Body of pancreas (tissue), 4 donors: ENCODE results near the gene CYSLTR2. TPM values are rescaled to one million over a fixed set of nuclear protein-coding genes. Genes with fewer than 3 reads are reported as not detected.

Source experiments
- ATAC-seq: fragments of 150-250 bp; one replicate; pipeline ENCODE4 v1.9.1; 2016
- DNase-seq, 4 donors: peaks; one replicate each; pipeline ENCODE4 v3.0.0-alpha.2; 2019
- H3K27ac ChIP-seq, 4 donors: fragments of 200-600 bp; sonication (generic); 1 replicate in 3 of 4; 2 replicates in 1 of 4; pipeline versions ENCODE4 v1.5.1 to v1.6.1; 2016 to 2019; ENCODE audit warnings: mild to moderate bottlenecking in 1 of 4, mixed read lengths in 1 of 4, moderate library complexity in 1 of 4
- H3K27me3 ChIP-seq, 2 donors: fragments of 200-600 bp; sonication (generic); one replicate each; pipeline ENCODE4 v1.6.0; 2016; ENCODE audit warnings: mild to moderate bottlenecking in 1 of 2
- H3K36me3 ChIP-seq, 2 donors: fragments of 200-600 bp; sonication (generic); replicated peaks in 1 of 2; 2 replicates each; pipeline ENCODE4 v1.5.1; 2016; ENCODE audit warnings: low read depth in 2 of 2; ENCODE audit not compliant: insufficient read depth in 1 of 2
- H3K4me1 ChIP-seq: fragments of 200-600 bp; sonication (generic); one replicate; pipeline ENCODE4 v1.6.0; 2016
- H3K4me3 ChIP-seq, 2 donors: fragments of 200-600 bp; sonication (generic); 1 replicate in 1 of 2; 2 replicates in 1 of 2; pipeline ENCODE4 v1.5.1; 2016 to 2019
- H3K9me3 ChIP-seq, 3 donors: fragments of 200-600 bp; sonication (generic); 1 replicate in 2 of 3; 2 replicates in 1 of 3; pipeline ENCODE4 v1.5.1; 2016
- CTCF ChIP-seq, 7 experiments: fragments of 450-650 bp in 4 of 7; fragments of 200-600 bp in 3 of 7; sonication (generic) in 3 of 7; IDR thresholded peaks; one replicate each; pipeline ENCODE4 v1.5.1; 2016 to 2019; ENCODE audit warnings: antibody characterized with exemption in 7 of 7
- POLR2A ChIP-seq, 3 donors: fragments of 450-650 bp; IDR thresholded peaks; one replicate each; pipeline ENCODE4 v1.6.1; 2016; ENCODE audit warnings: antibody characterized with exemption in 3 of 3, mild to moderate bottlenecking in 2 of 3
- WGBS, 2 donors: methylation state at CpG; one replicate each; pipeline ENCODE4 v1.1.5; 2017; 5-methylcytosine and 5-hydroxymethylcytosine counted together
- intact Hi-C: fragments of 100-400 bp; cut with DNase I; formaldehyde crosslinking; loops from one replicate; pipeline ENCODE4 v1.15.1; 2023
- total RNA-seq, 2 donors: library from RNA; depleted of rRNA; stranded (reverse); fragments of >200 nt; gene quantifications; one replicate each; pipeline ENCODE4 v1.1.0, GENCODE V29; 2016

The CYSLTR2 gene
- total RNA-seq, 2 donors from 2014 or later, result 0.52 TPM; not detected in 1

DNA sequence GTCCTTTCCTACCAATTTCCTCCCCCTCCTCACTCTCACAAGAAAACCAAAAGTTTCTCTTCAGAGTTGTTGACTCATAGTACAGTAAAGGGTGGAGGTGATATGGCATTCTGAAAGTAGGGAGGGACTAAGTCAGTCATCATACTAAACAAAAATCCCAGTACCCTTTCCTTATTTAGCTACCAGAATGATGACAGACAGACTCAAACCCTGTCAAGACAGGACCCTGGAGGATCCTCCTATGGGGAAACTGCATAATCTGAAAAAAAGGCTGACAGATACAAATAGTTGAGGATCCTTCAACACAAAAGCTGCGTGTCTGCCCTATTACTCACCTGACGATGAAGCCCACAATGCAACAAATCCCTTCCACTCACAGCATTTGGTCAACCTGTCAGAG lies 55.5 kb downstream of the CYSLTR2 start:
- TF ChIP-seq POLR2A (IDR thresholded peaks at IDR 0.05) (no peak), CTCF (IDR thresholded peaks at IDR 0.05) (no peak)
- intact Hi-C loops, result no loop called here
- WGBS, 2 donors, result 84 to 86% methylated on average over 2 of the region's 2 CpGs
- Histone ChIP-seq H3K27me3 (no peaks in the 10 kb centered on the region), H3K4me3 (no peak overlapping the region), H3K36me3 (no peaks in the 10 kb centered on the region), H3K27ac (no peak overlapping the region), H3K4me1 (no peaks in the 10 kb centered on the region), H3K9me3 (no peaks in the 10 kb centered on the region)
- no peak for DNase-seq
- no peak for ATAC-seq

- H3K4me3 ChIP-seq, result no peak overlapping the region
- no peaks in the 10 kb centered on the region for H3K4me1 ChIP-seq
- no peak for TF ChIP-seq CTCF (IDR thresholded peaks at IDR 0.05)
- no peak for TF ChIP-seq POLR2A (IDR thresholded peaks at IDR 0.05)
- H3K9me3 ChIP-seq, result no peaks in the 10 kb centered on the region
- no peak for DNase-seq
- intact Hi-C loops, result no loop called here
- no peaks in the 10 kb centered on the region for H3K36me3 ChIP-seq
- no peak for ATAC-seq
- 74 to 76% methylated on average over 1 of the region's 1 CpG for WGBS, 2 donors
- H3K27ac ChIP-seq, result no peak overlapping the region
- no peaks in the 10 kb centered on the region for H3K27me3 ChIP-seq
Observed at GRCh38 chr13:48710160-48710559, 56.4 kb downstream of the CYSLTR2 start.

GRCh38 chr13:48712141-48712540 lies 58.4 kb downstream of the CYSLTR2 start:
- Histone ChIP-seq H3K4me1 (no peaks in the 10 kb centered on the region), H3K36me3 (no peaks in the 10 kb centered on the region), H3K27me3 (no peaks in the 10 kb centered on the region), H3K9me3 (peaks cover 0 to 4% (median 0%) of the 10 kb centered on the region in 3 donors), H3K4me3 (no peak overlapping the region), H3K27ac (no peak overlapping the region)
- DNase-seq (no peak), ATAC-seq (no peak)
- intact Hi-C loops, result no loop called here
- TF ChIP-seq CTCF (IDR thresholded peaks at IDR 0.05) (no peak), POLR2A (IDR thresholded peaks at IDR 0.05) (no peak)

GRCh38 chr13:48715977-48716376 lies 62.2 kb downstream of the CYSLTR2 start:
- DNase-seq (no peak), ATAC-seq (no peak)
- H3K9me3 ChIP-seq, result peaks cover 0 to 12% (median 0%) of the 10 kb centered on the region in 3 donors
- H3K4me1 ChIP-seq, result no peaks in the 10 kb centered on the region
- no peak overlapping the region for H3K27ac ChIP-seq
- H3K27me3 ChIP-seq, result no peaks in the 10 kb centered on the region
- WGBS, 2 donors, result 77 to 78% methylated on average over 1 of the region's 1 CpG
- no peaks in the 10 kb centered on the region for H3K36me3 ChIP-seq
- H3K4me3 ChIP-seq, result no peak overlapping the region
- no peak for TF ChIP-seq POLR2A (IDR thresholded peaks at IDR 0.05)
- TF ChIP-seq CTCF (IDR thresholded peaks at IDR 0.05), result no peak
- intact Hi-C loops, result no loop called here

GRCh38 chr13:48720621-48721020 lies 66.9 kb downstream of the CYSLTR2 start:
- Histone ChIP-seq H3K27ac (no peak overlapping the region), H3K4me1 (no peaks in the 10 kb centered on the region), H3K36me3 (no peaks in the 10 kb centered on the region), H3K9me3 (peaks cover 0 to 8% (median 0%) of the 10 kb centered on the region in 3 donors), H3K27me3 (no peaks in the 10 kb centered on the region), H3K4me3 (no peak overlapping the region)
- no peak for TF ChIP-seq CTCF (IDR thresholded peaks at IDR 0.05)
- TF ChIP-seq POLR2A (IDR thresholded peaks at IDR 0.05), result no peak
- WGBS, 2 donors, result 50 to 62% methylated on average over 4 of the region's 4 CpGs
- intact Hi-C loops, result no loop called here
- ATAC-seq (no peak), DNase-seq (no peak)
